Measurements from ENCODE around the gene PARD6A. TPM values are rescaled to one million over a fixed set of nuclear protein-coding genes. Genes with fewer than 3 reads are reported as not detected.

The PARD6A gene
- total and polyA plus RNA-seq, 2 experiments from 2014 or later, result 0.58 to 0.97 TPM

- H4K20me1 ChIP-seq (ENCODE audit: insufficient read depth), result no peaks in the 10 kb centered on the region
- peak overlapping the region; percentile 66 for H3K4me2 ChIP-seq (ENCODE audit: unreplicated experiment)
- H3K27me3 ChIP-seq (replicated peaks; ENCODE audit: insufficient read depth), result no peaks in the 10 kb centered on the region
- peaks cover 24% of the 10 kb centered on the region for H3K79me2 ChIP-seq (ENCODE audit: insufficient read depth)
- no peaks in the 10 kb centered on the region for H3K4me1 ChIP-seq (ENCODE audit: insufficient read depth)
- in situ Hi-C loops (cut with MboI), result no loop called here
- H3F3A ChIP-seq (ENCODE audit: insufficient read depth), result no peaks in the 10 kb centered on the region
- H3K9me2 ChIP-seq (ENCODE audit: insufficient read depth), result no peaks in the 10 kb centered on the region
- 24 to 28% methylated on average over 36 to 39 of the region's 39 CpGs for WGBS, 2 experiments (ENCODE audit: low coverage in 1 of 2, low lambda C conversion rate in 2 of 2, missing lambda C conversion rate in 2 of 2)
- no peak overlapping the region for H2AFZ ChIP-seq
- 0 out of 2 replicates have a peak overlapping the region, but pooled peaks have one; percentile 16 for H3K27ac ChIP-seq
- no peaks in the 10 kb centered on the region for H3K36me3 ChIP-seq (ENCODE audit: low read depth)
- H3K9me3 ChIP-seq (ENCODE audit: low read depth), result no peaks in the 10 kb centered on the region
- peak overlapping the region; percentile 92 for H3K4me3 ChIP-seq
- TF ChIP-seq EZH2phosphoT487 (IDR thresholded peaks at IDR 0.05; ENCODE audit: insufficient read depth, low read depth) (no peak), EZH2 (IDR thresholded peaks at IDR 0.05; ENCODE audit: insufficient read depth, poor library complexity, severe bottlenecking) (no peak)
- DNase-seq, result peak; percentile 74
- no peak overlapping the region for H3K9ac ChIP-seq
These were observed 471 bp downstream of the PARD6A start for GRCh38 chr16:67661101-67661761.

DNA sequence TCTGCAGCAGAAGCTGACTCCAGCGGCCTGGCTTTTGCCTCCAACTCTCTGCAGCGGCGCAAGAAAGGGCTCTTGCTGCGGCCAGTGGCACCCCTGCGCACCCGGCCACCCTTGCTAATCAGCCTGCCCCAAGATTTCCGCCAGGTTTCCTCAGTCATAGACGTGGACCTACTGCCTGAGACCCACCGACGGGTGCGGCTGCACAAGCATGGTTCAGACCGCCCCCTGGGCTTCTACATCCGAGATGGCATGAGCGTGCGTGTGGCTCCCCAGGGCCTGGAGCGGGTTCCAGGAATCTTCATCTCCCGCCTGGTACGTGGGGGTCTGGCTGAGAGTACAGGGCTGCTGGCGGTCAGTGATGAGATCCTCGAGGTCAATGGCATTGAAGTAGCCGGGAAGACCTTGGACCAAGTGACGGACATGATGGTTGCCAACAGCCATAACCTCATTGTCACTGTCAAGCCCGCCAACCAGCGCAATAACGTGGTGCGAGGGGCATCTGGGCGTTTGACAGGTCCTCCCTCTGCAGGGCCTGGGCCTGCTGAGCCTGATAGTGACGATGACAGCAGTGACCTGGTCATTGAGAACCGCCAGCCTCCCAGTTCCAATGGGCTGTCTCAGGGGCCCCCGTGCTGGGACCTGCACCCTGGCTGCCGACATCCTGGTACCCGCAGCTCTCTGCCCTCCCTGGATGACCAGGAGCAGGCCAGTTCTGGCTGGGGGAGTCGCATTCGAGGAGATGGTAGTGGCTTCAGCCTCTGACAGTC is 1.3 kb downstream of the PARD6A start:
- Histone ChIP-seq H3K9ac (no peak overlapping the region), H3K9me2 (ENCODE audit: insufficient read depth) (no peaks in the 10 kb centered on the region), H2AFZ (no peak overlapping the region), H4K20me1 (ENCODE audit: insufficient read depth) (no peaks in the 10 kb centered on the region), H3K79me2 (ENCODE audit: insufficient read depth) (peaks cover 24% of the 10 kb centered on the region), H3F3A (ENCODE audit: insufficient read depth) (no peaks in the 10 kb centered on the region), H3K4me1 (ENCODE audit: insufficient read depth) (peaks cover 3% of the 10 kb centered on the region; the same call in 1 of the 2 replicates), H3K36me3 (ENCODE audit: low read depth) (no peaks in the 10 kb centered on the region), H3K27me3 (replicated peaks; ENCODE audit: insufficient read depth) (no peaks in the 10 kb centered on the region), H3K27ac (no peak overlapping the region), H3K4me2 (ENCODE audit: unreplicated experiment) (no peak overlapping the region), H3K9me3 (ENCODE audit: low read depth) (no peaks in the 10 kb centered on the region), H3K4me3 (no peak overlapping the region)
- in situ Hi-C loops (cut with MboI), result no loop called here
- DNase-seq, result no peak
- no peak for TF ChIP-seq EZH2 (IDR thresholded peaks at IDR 0.05; ENCODE audit: insufficient read depth, poor library complexity, severe bottlenecking)
- 90 to 93% methylated on average over 34 of the region's 34 CpGs for WGBS, 2 experiments (ENCODE audit: low coverage in 1 of 2, low lambda C conversion rate in 2 of 2, missing lambda C conversion rate in 2 of 2)

- TF ChIP-seq EZH2 (IDR thresholded peaks at IDR 0.05; ENCODE audit: insufficient read depth, poor library complexity, severe bottlenecking) (no peak), EZH2phosphoT487 (IDR thresholded peaks at IDR 0.05; ENCODE audit: insufficient read depth, low read depth) (no peak)
These were observed 1.9 kb downstream of the PARD6A start for GRCh38 chr16:67662653-67663010.

DNA sequence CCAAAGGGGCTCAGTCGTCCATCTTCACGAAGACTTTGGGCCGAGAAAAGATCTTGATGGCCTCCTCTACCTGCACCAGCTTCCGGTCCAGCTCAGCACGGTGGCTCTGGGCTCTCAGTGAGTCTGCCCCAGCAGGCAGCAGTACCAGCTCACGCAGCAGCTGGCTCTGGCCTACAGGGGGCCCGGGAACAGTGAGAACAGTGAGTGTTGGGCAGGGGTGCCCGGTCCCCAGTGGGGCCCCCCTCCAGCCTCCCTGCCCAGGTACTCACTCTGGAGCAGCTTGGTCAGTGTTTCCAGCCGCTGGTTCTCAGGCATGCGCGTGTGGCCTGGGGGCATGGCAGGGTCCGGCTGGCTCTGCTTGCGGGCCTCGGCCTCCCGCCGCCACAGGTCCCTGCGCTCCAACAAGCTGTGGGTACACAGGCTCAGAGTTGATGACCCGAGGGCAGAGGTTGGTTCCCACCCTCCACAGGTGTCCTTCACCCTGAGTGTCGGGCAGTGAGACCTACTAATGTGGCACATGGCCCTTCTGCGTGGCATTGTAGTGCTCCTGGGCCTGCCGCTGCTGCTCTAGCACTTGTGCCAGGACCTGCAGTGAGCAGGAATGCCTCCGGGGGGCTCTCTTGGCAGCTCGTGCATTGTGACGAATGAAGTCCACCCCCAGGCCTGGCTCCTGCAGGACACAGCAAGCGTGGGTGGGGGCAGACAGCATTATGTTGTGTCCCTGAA is 2.6 kb downstream of the PARD6A start:
- H3K9me2 ChIP-seq (ENCODE audit: insufficient read depth), result no peaks in the 10 kb centered on the region
- WGBS, 2 experiments (ENCODE audit: low coverage in 1 of 2, low lambda C conversion rate in 2 of 2, missing lambda C conversion rate in 2 of 2), result 79 to 80% methylated on average over 24 to 25 of the region's 25 CpGs
- DNase-seq, result peak; percentile 53

More at GRCh38 chr16:67662653-67663010, 1.9 kb downstream of the PARD6A start:
- Histone ChIP-seq H3K27ac (no peak overlapping the region), H3K4me2 (ENCODE audit: unreplicated experiment) (no peak overlapping the region), H3K4me1 (ENCODE audit: insufficient read depth) (peaks cover 9% of the 10 kb centered on the region), H4K20me1 (ENCODE audit: insufficient read depth) (no peaks in the 10 kb centered on the region), H3K36me3 (ENCODE audit: low read depth) (no peaks in the 10 kb centered on the region), H3K4me3 (no peak overlapping the region), H3K9me2 (ENCODE audit: insufficient read depth) (no peaks in the 10 kb centered on the region), H2AFZ (no peak overlapping the region), H3K9ac (no peak overlapping the region), H3F3A (ENCODE audit: insufficient read depth) (no peaks in the 10 kb centered on the region), H3K79me2 (ENCODE audit: insufficient read depth) (peaks cover 24% of the 10 kb centered on the region), H3K27me3 (replicated peaks; ENCODE audit: insufficient read depth) (no peaks in the 10 kb centered on the region), H3K9me3 (ENCODE audit: low read depth) (no peaks in the 10 kb centered on the region)
- in situ Hi-C loops (cut with MboI), result no loop called here
- DNase-seq, result no peak

More for the DNA sequence above, 2.6 kb downstream of the PARD6A start:
- H2AFZ ChIP-seq, result no peak overlapping the region
- H3K9me3 ChIP-seq (ENCODE audit: low read depth), result no peaks in the 10 kb centered on the region
- peaks cover 10% of the 10 kb centered on the region for H3K4me1 ChIP-seq (ENCODE audit: insufficient read depth)
- H3K4me3 ChIP-seq, result no peak overlapping the region
- H3F3A ChIP-seq (ENCODE audit: insufficient read depth), result no peaks in the 10 kb centered on the region
- H3K27me3 ChIP-seq (replicated peaks; ENCODE audit: insufficient read depth), result no peaks in the 10 kb centered on the region
- no peaks in the 10 kb centered on the region for H4K20me1 ChIP-seq (ENCODE audit: insufficient read depth)
- H3K9ac ChIP-seq, result no peak overlapping the region
- TF ChIP-seq EZH2 (IDR thresholded peaks at IDR 0.05; ENCODE audit: insufficient read depth, poor library complexity, severe bottlenecking) (no peak), EZH2phosphoT487 (IDR thresholded peaks at IDR 0.05; ENCODE audit: insufficient read depth, low read depth) (no peak)
- in situ Hi-C loops (cut with MboI), result no loop called here
- H3K79me2 ChIP-seq (ENCODE audit: insufficient read depth), result peaks cover 22% of the 10 kb centered on the region
- H3K4me2 ChIP-seq (ENCODE audit: unreplicated experiment), result no peak overlapping the region
- no peak overlapping the region for H3K27ac ChIP-seq
- H3K36me3 ChIP-seq (ENCODE audit: low read depth), result no peaks in the 10 kb centered on the region

All from GM23248 (cell line).